Activated T-cell treated with anti-CD3 and anti-CD28 coated beads, Interleukin-2, amount 50 U/mL, for 72 hours (primary cell): ENCODE measurements around the gene SPRR2B. TPM values are rescaled to one million over a fixed set of nuclear protein-coding genes. Genes with fewer than 3 reads are reported as not detected.
"Not testable (repeated sequence)": the region's sequence is repeated elsewhere in the genome, so short reads cannot be mapped to it uniquely, and the experiment has no call there.

Experiments used
- ATAC-seq, 2 donors: fragments of 150-1000 bp; cut with Tn5 transposase; replicated peaks in 1 of 2; 2 replicates each; pipeline ENCODE4 v1.10.0; 2021; ENCODE audit warnings: moderate library complexity in 2 of 2, mild to moderate bottlenecking in 1 of 2
- DNase-seq, 2 donors: peaks; one replicate each; pipeline ENCODE4 v3.0.0; 2021 to 2022; ENCODE audit warnings: mixed read lengths in 1 of 2
- H3K27ac Mint-ChIP-seq: one replicate; pipeline ENCODE4 v1.8.0; 2022; ENCODE audit warnings: mild to moderate bottlenecking, moderate library complexity, mixed read lengths
- H3K27me3 Mint-ChIP-seq: one replicate; pipeline ENCODE4 v1.8.0; 2022; ENCODE audit warnings: low read depth, mixed read lengths
- H3K36me3 Mint-ChIP-seq, 2 donors: one replicate each; pipeline ENCODE4 v1.8.0; 2022; ENCODE audit warnings: mixed read lengths in 2 of 2, mild to moderate bottlenecking in 1 of 2; ENCODE audit not compliant: insufficient read depth in 2 of 2
- H3K4me1 Mint-ChIP-seq: one replicate; pipeline ENCODE4 v1.8.0; 2022; ENCODE audit warnings: low read depth, mixed read lengths
- H3K4me3 Mint-ChIP-seq, 2 donors: one replicate each; pipeline ENCODE4 v1.8.0; 2022; ENCODE audit warnings: mild to moderate bottlenecking in 2 of 2, mixed read lengths in 2 of 2, moderate library complexity in 2 of 2
- H3K9me3 Mint-ChIP-seq, 2 donors: one replicate each; pipeline ENCODE4 v1.8.0; 2022; ENCODE audit warnings: mixed read lengths in 2 of 2
- total RNA-seq, 2 donors: library from RNA; stranded (reverse); gene quantifications; one replicate each; pipeline ENCODE4 v1.2.3, GENCODE V29; 2022

SPRR2B gene
- total RNA-seq, 2 donors from 2014 or later: not detected

- Mint-ChIP-seq H3K27ac (no peak overlapping the region), H3K27me3 (peaks cover 32% of the 10 kb centered on the region), H3K36me3 (no peaks in the 10 kb centered on the region), H3K9me3 (no peaks in the 10 kb centered on the region), H3K4me1 (no peaks in the 10 kb centered on the region), H3K4me3 (no peak overlapping the region)
- no peak for ATAC-seq
- no peak for DNase-seq
These were observed 47.0 kb downstream of the SPRR2B start for GRCh38 chr1:153024413-153024812.

GRCh38 chr1:153023109-153023508, 48.3 kb downstream of the SPRR2B start:
- no peak for DNase-seq
- Mint-ChIP-seq H3K27me3 (peaks cover 24% of the 10 kb centered on the region), H3K4me1 (no peaks in the 10 kb centered on the region), H3K9me3 (no peaks in the 10 kb centered on the region), H3K36me3 (no peaks in the 10 kb centered on the region), H3K27ac (no peak overlapping the region), H3K4me3 (no peak overlapping the region)
- ATAC-seq: no peak

- H3K4me1 Mint-ChIP-seq, H3K36me3 Mint-ChIP-seq, H3K4me3 Mint-ChIP-seq, H3K9me3 Mint-ChIP-seq, ATAC-seq, DNase-seq, H3K27ac Mint-ChIP-seq: not testable (repeated sequence)
- peaks cover 24% of the 10 kb centered on the region for H3K27me3 Mint-ChIP-seq
These were observed 49.1 kb downstream of the SPRR2B start for GRCh38 chr1:153022340-153022739.

GRCh38 chr1:153021829-153022228, 49.6 kb downstream of the SPRR2B start:
- H3K36me3 Mint-ChIP-seq, DNase-seq, H3K4me1 Mint-ChIP-seq, H3K27ac Mint-ChIP-seq, H3K9me3 Mint-ChIP-seq, H3K4me3 Mint-ChIP-seq, ATAC-seq: not testable (repeated sequence)
- peaks cover 24% of the 10 kb centered on the region for H3K27me3 Mint-ChIP-seq

Other genes with a start within 250 kb of the SPRR2B start
- not detected for gene LCE1A, start 244.1 kb downstream of the SPRR2B start, total RNA-seq
- gene LCE6A, start 228.8 kb downstream of the SPRR2B start, total RNA-seq: not detected
- not detected for gene LCE7A, start 211.6 kb downstream of the SPRR2B start, total RNA-seq
- gene SMCP, start 193.3 kb downstream of the SPRR2B start, total RNA-seq: not detected
- not detected for gene IVL, start 163.1 kb downstream of the SPRR2B start, total RNA-seq
- gene SPRR5, start 124.4 kb downstream of the SPRR2B start, total RNA-seq: not detected
- gene SPRR4, start 101.0 kb downstream of the SPRR2B start, total RNA-seq: not detected
- gene SPRR1A, start 87.5 kb downstream of the SPRR2B start, total RNA-seq: not detected
- gene SPRR3, start 69.9 kb downstream of the SPRR2B start, total RNA-seq: not detected
- not detected for gene SPRR1B, start 40.4 kb downstream of the SPRR2B start, total RNA-seq
- gene SPRR2D, start 30.5 kb downstream of the SPRR2B start, total RNA-seq: not detected
- not detected for gene SPRR2A, start 14.1 kb downstream of the SPRR2B start, total RNA-seq
- not detected for gene SPRR2E, start 22.9 kb upstream of the SPRR2B start, total RNA-seq
- not detected for gene SPRR2F, start 41.9 kb upstream of the SPRR2B start, total RNA-seq
- gene SPRR2G, start 79.3 kb upstream of the SPRR2B start, total RNA-seq: not detected
- gene LELP1, start 131.8 kb upstream of the SPRR2B start, total RNA-seq: not detected
- not detected for gene PRR9, start 146.0 kb upstream of the SPRR2B start, total RNA-seq
- under 1 TPM in 1 of 2 donors, not detected in 1; 0.46 TPM for gene LORICRIN, start 188.1 kb upstream of the SPRR2B start, total RNA-seq
- not detected for gene PGLYRP3, start 241.3 kb upstream of the SPRR2B start, total RNA-seq